ENCODE measurements around the gene ELFN1.

Gene ELFN1

GRCh38 chr7:1765336-1765735 is 95.3 kb downstream of the ELFN1 start:
- no peak overlapping the region for H3K4me3 ChIP-seq (ENCODE audit: low read depth in 1 of 2, low read length in 1 of 2)
- no peaks in the 10 kb centered on the region for H3K36me3 ChIP-seq
- no peaks in the 10 kb centered on the region for H3K27me3 ChIP-seq
- H3K27ac ChIP-seq = no peak overlapping the region
- no peaks in the 10 kb centered on the region for H3K4me1 ChIP-seq (ENCODE audit: control insufficient read depth in 1 of 2, insufficient read depth in 1 of 2, low read depth in 1 of 2, low read length in 1 of 2)
- H3K9me3 ChIP-seq = peaks cover 21% of the 10 kb centered on the region
- no peak for TF ChIP-seq CTCF (IDR thresholded peaks at IDR 0.05)

- Histone ChIP-seq H3K36me3 (no peaks in the 10 kb centered on the region), H3K4me1 (ENCODE audit: control insufficient read depth in 1 of 2, insufficient read depth in 1 of 2, low read depth in 1 of 2, low read length in 1 of 2) (no peaks in the 10 kb centered on the region), H3K4me3 (ENCODE audit: low read depth in 1 of 2, low read length in 1 of 2) (no peak overlapping the region), H3K27ac (no peak overlapping the region), H3K9me3 (peaks cover 18% of the 10 kb centered on the region), H3K27me3 (no peaks in the 10 kb centered on the region)
- TF ChIP-seq CTCF (IDR thresholded peaks at IDR 0.05) = no peak
These were observed 97.4 kb downstream of the ELFN1 start for GRCh38 chr7:1767524-1767923.

GRCh38 chr7:1768832-1769231 is 98.8 kb downstream of the ELFN1 start:
- Histone ChIP-seq H3K4me1 (ENCODE audit: control insufficient read depth in 1 of 2, insufficient read depth in 1 of 2, low read depth in 1 of 2, low read length in 1 of 2) (no peaks in the 10 kb centered on the region), H3K36me3 (no peaks in the 10 kb centered on the region), H3K27ac (no peak overlapping the region), H3K9me3 (peaks cover 8% of the 10 kb centered on the region), H3K27me3 (no peaks in the 10 kb centered on the region), H3K4me3 (ENCODE audit: low read depth in 1 of 2, low read length in 1 of 2) (no peak overlapping the region)
- no peak for TF ChIP-seq CTCF (IDR thresholded peaks at IDR 0.05)

GRCh38 chr7:1769286-1770200 is 99.5 kb downstream of the ELFN1 start:
- Histone ChIP-seq H3K9me3 (peaks cover 1% of the 10 kb centered on the region), H3K4me1 (ENCODE audit: control insufficient read depth in 1 of 2, insufficient read depth in 1 of 2, low read depth in 1 of 2, low read length in 1 of 2) (no peaks in the 10 kb centered on the region)
- TF ChIP-seq CTCF (IDR thresholded peaks at IDR 0.05) = no peak

GRCh38 chr7:1770331-1770730 is 100.3 kb downstream of the ELFN1 start:
- H3K27ac ChIP-seq = no peak overlapping the region

More at GRCh38 chr7:1769286-1770200, 99.5 kb downstream of the ELFN1 start:
- H3K36me3 ChIP-seq = no peaks in the 10 kb centered on the region
- no peak overlapping the region for H3K4me3 ChIP-seq (ENCODE audit: low read depth in 1 of 2, low read length in 1 of 2)
- H3K27ac ChIP-seq = no peak overlapping the region
- H3K27me3 ChIP-seq = no peaks in the 10 kb centered on the region

More at GRCh38 chr7:1770331-1770730, 100.3 kb downstream of the ELFN1 start:
- H3K9me3 ChIP-seq = no peaks in the 10 kb centered on the region
- TF ChIP-seq CTCF (IDR thresholded peaks at IDR 0.05) = no peak
- no peak overlapping the region for H3K4me3 ChIP-seq (ENCODE audit: low read depth in 1 of 2, low read length in 1 of 2)
- no peaks in the 10 kb centered on the region for H3K27me3 ChIP-seq
- no peaks in the 10 kb centered on the region for H3K36me3 ChIP-seq
- no peaks in the 10 kb centered on the region for H3K4me1 ChIP-seq (ENCODE audit: control insufficient read depth in 1 of 2, insufficient read depth in 1 of 2, low read depth in 1 of 2, low read length in 1 of 2)

Data from neutrophil (primary cell).